Measurements from ENCODE around the gene ARMH4. TPM values are rescaled to one million over a fixed set of nuclear protein-coding genes. Genes with fewer than 3 reads are reported as not detected.
A peak's percentile ranks its signal among the peaks of the same experiment; 100 is the strongest.

ARMH4 gene
- total RNA-seq, 1 donor from 2014 or later: 2.0 TPM

DNA sequence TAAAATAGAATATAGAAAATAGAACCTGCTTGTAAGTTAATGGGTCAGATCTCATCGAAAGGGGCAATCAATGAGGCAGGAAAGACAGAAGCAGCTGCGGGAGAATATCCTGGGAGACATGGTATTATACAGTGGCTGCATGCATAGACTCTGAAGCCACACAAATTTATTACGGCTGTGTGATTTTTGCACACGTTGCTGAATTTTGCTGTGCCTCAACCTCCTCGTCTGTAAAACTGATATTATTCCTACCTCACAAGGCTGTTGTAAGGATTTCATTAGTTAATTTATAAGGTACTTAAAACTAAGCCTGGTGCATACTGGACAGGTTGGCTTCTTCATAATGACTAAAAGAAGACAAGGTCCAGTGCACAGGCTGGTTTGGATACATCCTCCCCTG is 52.3 kb downstream of the ARMH4 start:
- no peak for DNase-seq

DNA sequence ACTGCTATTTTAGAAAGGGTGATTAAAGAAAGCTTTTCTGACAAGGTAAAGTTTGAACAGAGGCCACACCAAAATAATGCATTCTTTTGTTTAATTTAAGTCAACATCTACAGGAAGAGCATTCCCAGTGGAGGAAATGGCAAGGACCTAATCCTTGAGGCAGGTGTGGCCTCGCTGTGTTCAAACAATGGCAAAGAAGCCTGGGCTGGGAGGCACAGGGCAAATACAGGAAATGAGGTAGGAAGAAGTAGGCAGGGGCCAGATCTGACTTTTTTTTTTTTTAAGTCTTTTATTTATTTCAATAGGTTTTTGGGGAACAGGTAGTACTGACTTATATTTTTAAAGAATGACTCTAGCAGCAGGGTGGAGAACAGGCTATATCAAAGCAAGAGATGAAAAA is 53.5 kb downstream of the ARMH4 start:
- DNase-seq: peak; percentile 83

DNA sequence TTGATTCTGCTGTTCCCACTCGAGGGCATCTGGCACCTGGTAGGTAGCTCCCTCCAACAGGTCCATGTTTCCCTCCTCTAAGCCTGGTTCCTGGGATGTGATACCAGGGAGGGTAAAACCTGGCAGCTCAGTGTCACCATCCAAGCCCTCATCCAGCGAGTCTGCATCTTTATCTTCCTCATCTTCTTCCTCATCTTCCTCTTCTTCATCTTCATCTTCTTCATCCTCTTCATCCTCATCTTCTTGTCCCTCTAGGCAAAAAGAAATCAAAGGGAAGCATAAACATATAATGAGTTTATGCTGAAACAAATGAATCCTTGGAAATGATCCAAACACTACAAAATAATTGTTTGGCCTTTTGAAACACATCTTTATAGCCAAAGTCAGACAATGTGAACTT is 55.3 kb downstream of the ARMH4 start:
- DNase-seq: no peak

DNA sequence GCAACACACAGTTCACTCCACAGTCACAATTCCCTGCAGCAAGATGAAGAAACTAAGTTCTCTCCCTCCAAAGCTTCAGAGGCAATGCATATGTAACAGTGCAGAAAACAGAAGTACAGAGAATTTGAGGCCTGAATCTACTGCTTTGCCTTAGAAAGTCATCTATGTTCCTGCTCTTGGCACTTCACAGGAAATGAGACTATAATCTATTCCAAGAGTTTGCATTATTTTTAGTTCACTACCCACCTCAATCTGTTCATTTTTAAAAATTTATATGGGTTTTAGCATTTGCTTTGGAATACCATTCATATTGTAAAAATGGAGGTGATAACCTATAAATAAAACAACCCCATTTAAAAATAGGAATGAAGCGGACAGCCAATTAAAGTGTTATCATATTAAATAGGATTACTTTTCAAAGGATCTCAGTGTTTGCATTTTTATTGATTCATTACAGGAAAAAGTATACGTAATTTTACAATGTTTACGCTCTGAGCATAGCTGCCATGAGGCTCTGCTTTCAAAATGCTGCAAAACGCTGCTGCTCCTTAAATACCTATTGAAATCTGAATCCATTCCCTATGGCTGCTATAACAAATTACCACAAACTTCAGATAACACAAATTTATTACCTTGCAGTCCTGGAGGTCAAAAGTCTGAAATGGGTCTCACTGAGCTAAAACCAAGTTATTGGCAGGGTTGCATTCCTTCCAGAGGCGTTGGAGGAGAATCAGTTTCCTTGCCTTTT is 60.0 kb downstream of the ARMH4 start:
- DNase-seq: no peak

DNA sequence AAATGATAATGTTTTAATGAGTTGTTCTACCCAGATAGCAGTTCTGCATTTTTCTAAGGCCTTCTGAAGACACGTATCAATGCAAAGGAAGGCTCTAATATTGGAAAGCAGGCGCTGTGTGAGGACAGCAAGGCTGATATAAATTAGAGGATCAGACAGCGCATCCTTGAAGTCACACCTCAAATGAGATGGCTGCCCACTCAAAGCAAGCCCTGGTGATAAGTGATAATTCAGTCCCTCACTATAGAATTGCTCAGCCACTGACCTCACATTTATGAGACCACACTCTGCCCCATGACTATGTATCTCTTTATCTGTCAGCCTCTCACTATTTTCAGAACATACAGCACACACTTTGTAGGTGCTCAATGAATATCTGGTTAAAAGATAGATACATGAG is 62.4 kb downstream of the ARMH4 start:
- no peak for DNase-seq

DNA sequence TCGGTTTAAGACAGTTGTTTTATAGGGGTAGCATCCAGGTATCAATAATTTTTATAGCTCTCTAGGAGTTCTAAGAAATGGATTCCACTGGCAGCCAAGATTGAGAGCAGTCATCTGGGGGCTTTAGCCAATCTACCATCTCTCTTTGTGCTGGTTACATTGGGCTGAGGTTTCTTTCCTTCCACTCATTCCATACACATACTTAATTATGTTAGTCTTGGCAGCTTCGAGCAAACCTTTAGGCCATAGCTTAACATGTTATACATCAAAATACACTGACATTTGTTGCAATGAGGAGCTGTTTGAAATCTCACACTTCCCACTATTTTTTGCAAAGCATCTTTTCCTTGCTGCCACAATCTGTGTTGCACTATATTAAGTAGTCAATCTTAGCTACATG is 63.1 kb downstream of the ARMH4 start:
- DNase-seq: no peak

DNA sequence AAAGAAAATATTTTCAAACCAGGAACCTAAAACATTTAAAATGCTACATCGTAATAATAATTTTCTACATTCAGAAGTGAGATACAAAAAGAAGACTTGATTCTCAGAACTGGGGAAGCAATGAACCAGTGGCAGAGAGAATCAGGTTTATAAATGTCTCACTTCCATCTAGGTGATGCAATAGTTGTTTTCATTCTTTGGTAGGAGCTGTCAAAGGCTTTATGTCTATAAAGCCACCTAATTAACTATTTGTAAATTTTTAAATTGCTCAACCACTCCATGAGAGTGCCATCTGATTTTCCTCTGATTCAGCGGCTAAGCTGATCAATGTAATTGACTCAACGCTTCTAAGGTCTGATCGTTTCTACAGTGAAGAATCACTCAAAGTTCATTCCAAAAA is 66.1 kb downstream of the ARMH4 start:
- DNase-seq: no peak

DNA sequence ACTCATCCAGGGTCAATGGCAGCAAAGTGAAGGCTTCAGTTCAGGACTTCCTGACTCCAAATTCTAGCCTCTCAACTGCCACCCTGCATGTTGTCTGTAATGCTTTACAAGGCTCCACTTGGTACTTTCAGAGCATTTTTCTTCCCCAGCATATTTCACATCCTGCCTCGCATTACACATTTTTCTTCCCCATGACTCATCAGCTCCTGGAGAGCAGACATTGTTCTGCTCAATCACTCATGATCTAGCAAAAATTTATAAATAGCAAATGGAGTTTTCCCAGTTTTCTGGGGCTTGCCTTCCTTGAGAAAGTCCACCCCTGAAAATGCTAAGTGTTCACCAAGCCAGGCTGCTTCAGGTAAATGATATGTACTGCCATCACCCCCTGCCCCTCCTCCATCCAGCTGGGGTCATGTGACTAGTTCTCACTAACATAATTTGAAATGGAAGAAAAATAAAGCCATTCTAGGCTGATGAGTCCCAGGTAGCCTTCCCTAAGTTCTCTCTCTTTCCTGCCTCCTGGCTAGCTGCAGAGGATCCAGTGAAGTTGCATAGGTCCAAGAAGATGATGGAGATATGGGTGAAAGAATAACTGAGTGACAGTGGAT is 69.4 kb downstream of the ARMH4 start:
- peak; percentile 85 for DNase-seq

DNA sequence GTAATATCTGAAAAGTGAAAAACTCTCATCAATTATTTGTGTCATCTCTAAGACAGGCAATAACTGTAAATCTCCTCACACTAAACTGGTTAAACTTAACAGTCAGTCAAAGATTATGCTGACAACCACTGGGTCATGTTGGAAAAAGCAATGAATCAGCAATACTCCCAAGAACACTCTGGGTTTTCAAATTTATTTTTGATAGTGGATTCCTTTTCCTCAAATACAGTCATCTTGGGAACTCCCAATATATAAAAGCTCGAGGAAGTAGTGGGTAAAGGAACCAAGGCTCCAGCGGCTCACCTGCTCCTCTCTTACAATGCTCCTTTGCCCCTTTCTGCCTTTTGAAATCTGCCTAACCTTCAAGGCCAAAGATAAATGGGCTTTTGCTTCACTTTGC is 70.0 kb downstream of the ARMH4 start:
- peak; percentile 10 for DNase-seq

DNA sequence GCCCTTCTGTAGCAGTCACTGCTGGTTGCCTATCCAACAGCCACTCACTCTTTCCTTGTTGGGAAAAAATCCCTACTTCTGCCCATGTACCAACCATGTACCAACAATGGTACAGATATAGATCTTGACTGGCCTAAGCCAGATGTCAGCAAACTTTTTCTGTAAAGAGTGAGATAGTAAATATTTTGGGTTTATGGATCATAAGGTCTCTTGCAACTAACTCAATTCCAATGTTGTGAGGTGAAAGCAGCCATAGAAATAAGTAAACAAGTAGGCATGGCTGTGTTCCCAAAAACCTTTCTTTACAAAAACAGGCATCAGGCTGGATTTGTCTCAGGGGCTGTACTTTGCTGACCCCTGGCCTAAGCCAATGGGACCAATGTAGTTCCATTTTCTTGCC is 73.5 kb downstream of the ARMH4 start:
- DNase-seq: no peak

DNA sequence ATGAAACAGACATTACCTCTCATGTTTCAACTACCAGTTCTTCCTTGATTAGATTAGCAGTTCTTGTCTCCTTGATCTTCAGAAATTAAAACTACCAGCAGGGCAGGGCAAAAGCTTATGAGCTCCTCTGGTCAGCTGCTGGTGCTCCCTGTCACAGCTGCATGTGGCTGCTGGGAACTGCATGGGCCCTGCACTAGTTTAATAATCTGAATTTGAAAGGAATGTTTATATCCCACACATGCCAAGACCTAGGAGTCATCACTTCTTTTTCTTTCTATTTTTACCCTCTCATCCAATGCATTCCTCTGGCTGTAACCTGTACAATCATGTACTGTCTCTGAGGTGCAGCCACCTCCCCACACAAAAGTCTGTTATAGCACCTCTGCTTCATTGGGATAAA is 73.9 kb downstream of the ARMH4 start:
- DNase-seq: no peak

DNA sequence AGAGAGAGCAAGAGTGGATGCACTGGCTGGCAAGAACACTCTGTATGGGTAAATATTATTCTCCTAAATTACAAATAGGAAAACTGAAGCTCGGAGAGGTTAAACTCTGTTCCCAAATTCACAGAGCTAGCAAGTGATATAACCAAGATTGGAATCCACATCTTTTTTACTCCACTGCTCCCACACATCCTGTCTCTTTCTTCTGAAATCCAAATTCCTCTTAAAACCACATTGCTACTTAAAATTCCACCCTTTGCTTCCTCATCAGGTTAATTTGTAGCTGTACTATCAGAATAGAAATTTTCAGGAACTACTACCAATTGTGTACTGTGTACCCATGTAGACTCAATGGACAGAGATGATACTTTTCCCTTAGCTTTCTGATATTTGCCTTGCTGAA is 74.4 kb downstream of the ARMH4 start:
- DNase-seq: no peak

DNA sequence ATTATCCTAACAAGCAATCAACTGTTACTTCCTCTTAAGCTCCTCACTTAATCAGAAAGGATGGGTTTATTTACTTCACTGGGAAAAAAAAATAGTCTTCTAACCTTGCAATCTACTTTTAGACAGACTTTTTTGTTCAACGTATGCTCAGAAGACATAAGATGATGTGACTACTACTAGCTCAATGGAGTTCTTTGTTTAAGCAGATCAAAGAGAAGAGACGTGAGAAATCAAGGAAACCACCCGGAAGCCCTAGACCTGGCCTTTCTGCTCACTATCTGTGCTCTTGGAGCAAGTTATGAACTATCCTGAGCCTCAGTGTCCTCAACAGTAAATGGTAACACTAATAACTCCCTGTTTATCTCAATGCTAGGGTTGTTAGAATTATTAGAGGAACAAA is 78.5 kb downstream of the ARMH4 start:
- DNase-seq: no peak

DNA sequence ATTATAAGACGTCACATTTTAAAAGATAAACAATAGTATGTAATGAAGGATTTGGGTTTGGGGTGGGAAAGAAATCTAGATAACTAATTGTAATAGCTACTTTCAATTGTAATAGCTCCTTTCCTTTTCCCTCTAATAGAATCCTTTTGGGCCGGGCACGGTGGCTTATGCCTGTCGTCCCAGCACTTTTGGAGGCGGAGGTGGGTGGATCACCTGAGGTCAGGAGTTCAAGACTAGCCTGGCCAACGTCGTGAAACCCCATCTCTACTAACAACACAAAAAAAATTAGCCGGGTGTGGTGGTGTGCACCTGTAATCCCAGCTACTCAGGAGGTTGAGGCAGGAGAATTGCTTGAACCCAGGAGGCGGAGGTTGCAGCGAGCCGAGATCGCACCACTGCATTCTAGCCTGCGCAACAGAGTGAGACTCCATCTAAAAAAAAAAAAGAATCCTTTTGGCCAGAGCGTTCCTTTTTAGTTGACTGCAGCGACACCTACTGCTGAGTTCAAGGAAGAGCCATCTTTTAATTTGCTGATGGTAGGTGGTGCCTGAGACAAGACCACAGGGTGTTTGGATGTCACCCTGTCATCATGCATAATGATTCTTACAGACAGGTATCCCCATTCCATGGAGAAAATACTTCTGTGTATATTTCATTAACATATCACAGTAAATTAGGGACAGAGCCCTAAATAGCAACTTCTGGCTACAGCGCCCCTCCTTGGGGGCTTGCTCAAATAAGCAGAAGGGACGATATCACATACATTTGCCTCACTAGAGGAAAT is 79.5 kb downstream of the ARMH4 start:
- DNase-seq: peak; percentile 84

DNA sequence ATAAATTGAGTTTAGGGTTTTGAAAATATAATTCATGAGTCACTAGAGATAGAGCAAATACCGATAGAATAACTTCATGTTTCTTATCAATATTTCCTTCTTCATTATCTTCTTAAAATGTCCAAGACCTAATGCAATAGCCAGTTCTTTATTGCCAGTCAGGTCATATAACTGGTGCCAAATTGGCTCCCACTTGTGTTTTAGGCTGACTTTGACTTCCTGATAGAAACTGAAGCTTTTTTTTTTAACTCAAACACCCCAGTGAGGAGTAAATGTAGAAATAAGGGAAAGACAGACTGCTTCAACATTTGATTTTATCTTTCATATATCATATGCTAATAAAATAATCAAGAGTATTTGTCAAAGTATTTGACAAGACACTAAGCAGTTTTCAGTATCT is 80.7 kb downstream of the ARMH4 start:
- no peak for DNase-seq

DNA sequence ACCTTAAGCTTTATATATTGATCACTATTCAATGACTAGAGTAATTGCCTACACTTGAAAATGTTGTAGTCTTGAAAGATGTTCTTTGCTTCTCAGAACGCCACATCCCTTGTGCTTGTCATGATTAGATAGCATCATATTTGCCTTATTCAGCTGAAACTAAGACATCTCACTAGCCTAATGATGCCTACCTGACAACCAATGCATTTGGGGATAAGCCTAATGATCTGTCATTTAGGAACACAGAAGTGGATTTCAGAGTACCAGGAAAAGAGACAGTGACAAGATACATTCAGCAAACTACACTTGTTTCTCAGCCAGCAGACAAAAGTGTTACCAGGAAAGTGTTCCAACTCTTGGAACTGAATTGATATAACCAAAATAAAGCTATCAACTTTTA is 83.7 kb downstream of the ARMH4 start:
- DNase-seq: no peak

DNA sequence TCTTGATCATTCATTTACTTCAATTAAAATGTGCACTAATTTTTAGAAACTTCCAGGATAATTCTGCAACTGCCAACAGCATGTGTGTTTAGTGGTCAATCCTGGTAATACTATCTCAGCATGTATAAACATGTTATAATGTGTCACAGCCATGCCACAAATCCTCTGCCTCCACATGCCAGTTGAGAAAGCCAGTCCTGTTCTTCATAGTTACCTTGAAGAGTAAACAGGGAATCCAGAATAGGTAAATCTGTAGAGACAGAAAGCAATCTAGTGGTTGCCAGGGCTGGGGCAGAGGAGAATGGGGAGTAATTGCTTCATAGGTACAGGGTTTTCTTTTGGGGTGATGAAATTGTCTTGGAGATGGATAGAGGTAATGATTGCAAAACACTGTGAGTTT is 85.9 kb downstream of the ARMH4 start:
- no peak for DNase-seq

DNA sequence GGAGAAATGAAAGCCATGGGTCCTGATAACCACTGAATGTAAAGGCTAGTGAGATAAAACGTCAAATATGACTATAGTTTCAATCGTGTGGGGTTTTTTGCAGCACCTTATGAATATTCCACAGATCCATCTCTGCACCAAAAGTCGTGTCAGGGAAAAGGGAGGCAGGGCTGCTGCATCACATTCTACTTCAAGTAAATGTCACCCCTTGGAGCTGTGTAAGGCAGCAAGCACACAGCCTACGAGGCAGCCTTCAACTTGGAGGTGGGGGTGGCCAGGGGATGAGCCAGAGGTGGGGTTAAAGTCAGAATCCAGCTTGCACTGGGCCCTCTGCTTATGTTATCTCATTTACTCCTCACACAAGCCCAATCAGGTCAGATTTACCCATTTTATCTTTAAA is 90.4 kb downstream of the ARMH4 start:
- no peak for DNase-seq

DNA sequence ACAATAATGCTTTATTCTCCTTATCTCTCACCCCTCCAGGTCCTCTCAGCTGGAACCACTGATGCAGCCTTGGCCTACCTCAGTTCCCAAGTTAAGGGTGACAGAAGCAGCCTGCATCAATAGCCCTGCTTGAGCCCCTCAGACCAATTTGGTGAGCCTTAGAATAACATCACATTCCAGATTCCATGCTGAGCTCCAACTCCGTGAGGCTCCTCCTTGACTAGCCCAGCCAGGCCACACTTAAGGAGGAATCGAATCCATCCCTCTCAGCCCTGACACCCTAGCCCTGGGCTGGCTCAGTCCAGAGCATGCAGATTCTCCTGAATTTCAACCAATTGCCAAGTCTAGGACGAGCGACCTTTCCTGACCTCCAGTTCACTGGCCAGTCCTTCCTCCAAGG is 91.1 kb downstream of the ARMH4 start:
- DNase-seq: no peak

DNA sequence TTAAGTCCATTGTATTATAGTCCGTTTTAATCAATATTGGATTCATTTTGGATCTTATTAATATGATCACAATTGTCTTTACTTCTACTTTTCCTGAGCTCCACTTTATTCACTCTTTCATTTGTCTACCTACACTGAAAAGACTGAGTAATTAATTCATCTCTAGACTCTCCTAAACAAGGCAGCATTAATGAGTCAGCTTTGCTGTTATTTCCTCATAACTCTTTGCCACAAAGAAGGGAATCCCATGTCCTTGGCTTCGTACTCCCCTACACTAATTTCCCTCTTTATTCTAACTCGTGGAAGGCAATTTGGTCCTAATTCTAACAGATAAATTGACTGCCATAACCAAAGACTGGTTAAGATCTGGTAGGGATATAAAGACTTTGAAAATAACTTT is 91.9 kb downstream of the ARMH4 start:
- no peak for DNase-seq

DNA sequence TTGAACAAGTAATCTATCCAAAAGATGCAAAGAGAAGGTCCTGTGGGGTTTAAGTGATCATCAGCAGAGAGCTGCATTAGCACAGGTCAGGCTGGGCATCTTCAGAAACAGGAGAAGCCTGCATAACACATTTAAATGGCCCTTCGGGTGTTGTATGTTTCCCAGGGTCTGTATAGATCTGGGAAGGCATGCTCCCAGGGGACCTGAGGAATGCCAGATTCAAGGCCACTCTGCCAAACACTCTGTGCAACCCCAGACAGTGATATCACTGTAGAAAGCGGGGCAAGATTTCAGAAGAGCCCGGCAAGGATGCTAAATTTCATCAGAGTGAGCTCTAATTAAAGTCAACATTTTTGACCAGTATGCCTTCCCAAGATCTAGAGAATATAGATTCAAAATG is 92.9 kb downstream of the ARMH4 start:
- DNase-seq: no peak

DNA sequence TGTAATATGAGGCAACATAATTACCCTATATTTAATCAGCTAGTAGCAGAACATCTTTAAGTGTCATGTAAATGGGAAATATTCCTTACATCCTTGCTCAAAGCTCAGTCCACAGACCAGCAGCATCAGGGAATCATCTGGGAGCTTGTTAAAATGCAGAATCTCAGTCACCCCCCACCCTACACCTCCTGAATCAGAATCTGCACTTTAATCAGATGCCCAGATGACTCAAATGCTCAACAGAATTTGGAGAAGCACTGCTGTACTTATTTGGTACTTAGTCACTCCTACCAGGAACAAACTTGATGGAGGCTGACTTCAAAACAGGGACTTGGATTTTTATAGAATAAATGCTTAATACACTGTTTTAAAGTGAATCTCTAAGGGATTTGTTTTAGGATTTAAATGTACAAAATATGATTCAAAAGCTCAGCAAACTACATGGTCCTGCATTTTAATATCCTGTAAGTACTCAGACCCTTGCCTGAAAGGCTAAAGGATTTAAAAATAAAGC is 96.5 kb downstream of the ARMH4 start:
- DNase-seq: no peak

DNA sequence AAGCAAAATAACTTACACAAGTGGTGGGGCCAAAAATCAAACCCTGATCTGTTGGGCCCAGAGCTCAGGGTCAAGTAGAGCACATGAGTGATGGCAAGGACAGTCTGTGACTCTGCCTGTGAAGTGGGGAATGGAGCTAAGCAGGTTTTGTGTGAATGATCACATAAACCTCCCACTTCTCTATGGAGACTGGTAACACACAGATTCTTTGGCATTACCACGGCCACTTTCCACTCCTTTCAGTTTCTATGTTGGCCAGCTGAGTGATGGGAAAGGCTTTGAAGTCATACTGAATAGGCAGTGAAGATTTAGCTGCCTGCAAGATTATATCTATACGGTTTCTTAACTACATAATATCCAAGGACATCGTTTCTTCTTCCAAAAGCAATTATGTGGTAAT is 97.9 kb downstream of the ARMH4 start:
- DNase-seq: no peak

DNA sequence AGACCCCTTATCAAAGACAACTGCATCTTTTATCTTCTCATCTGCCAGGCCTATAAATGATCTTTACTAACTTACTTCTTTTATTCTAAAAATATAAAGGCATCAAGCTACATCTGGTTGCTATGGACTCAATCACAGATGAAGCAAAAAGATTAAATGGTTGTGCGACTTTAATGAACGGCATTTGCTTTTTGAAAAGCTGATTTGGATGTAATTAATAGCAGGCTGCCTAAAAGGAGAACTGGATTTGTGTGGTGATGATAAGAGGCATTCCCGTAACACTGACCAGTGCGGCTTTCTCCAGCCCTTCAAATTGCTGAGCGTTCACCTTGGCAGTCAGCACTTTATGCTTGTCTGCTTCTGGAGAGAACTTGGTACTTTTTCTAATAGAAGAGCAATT is 103.8 kb downstream of the ARMH4 start:
- no peak for DNase-seq
